GM23338 (cell line): ENCODE measurements around the gene NOS2. TPM values are rescaled to one million over a fixed set of nuclear protein-coding genes. Genes with fewer than 3 reads are reported as not detected.

Source experiments
- ATAC-seq: fragments of 200-7000 bp; cut with Tn5 transposase; 3 replicates; pipeline ENCODE4 v1.9.1; 2020
- DNase-seq: peaks from one replicate; pipeline ENCODE4 v3.0.0-alpha.2; 2015; ENCODE audit warnings: low spot score
- H2AFZ ChIP-seq: fragments of 200-600 bp; sonication (generic); 2 replicates; pipeline ENCODE4 v1.8.0; 2016; ENCODE audit warnings: antibody characterized with exemption, mild to moderate bottlenecking, moderate library complexity
- H3F3A ChIP-seq: fragments of 200-600 bp; sonication (generic); replicated peaks from 2 replicates; pipeline ENCODE4 v1.8.0; 2017; ENCODE audit warnings: antibody characterized with exemption, mixed run types, low read depth
- H3K27ac ChIP-seq: fragments of 200-600 bp; sonication (generic); 2 replicates; pipeline ENCODE4 v1.6.1; 2016; ENCODE audit warnings: low read depth
- H3K27me3 ChIP-seq: fragments of 200-600 bp; sonication (generic); 2 replicates; pipeline ENCODE4 v1.8.0; 2016; ENCODE audit warnings: mild to moderate bottlenecking, mixed run types, moderate library complexity; ENCODE audit not compliant: insufficient read depth
- H3K36me3 ChIP-seq: fragments of 200-600 bp; sonication (generic); 2 replicates; pipeline ENCODE4 v1.8.0; 2016; ENCODE audit warnings: mild to moderate bottlenecking; ENCODE audit not compliant: insufficient read depth
- H3K4me1 ChIP-seq: fragments of 200-600 bp; sonication (generic); 2 replicates; pipeline ENCODE4 v1.8.0; 2016; ENCODE audit warnings: mild to moderate bottlenecking, moderate library complexity; ENCODE audit not compliant: insufficient read depth
- H3K4me2 ChIP-seq: fragments of 200-600 bp; sonication (generic); 2 replicates; pipeline ENCODE4 v1.7.1; 2017; ENCODE audit warnings: mixed run types
- H3K4me3 ChIP-seq: fragments of 200-600 bp; sonication (generic); 2 replicates; pipeline ENCODE4 v1.6.1; 2016; ENCODE audit warnings: mixed run types
- H3K79me2 ChIP-seq: fragments of 200-600 bp; sonication (generic); replicated peaks from 2 replicates; pipeline ENCODE4 v1.8.0; 2017; ENCODE audit warnings: mild to moderate bottlenecking; ENCODE audit not compliant: insufficient read depth
- H3K9me2 ChIP-seq: fragments of 200-600 bp; sonication (generic); 2 replicates; pipeline ENCODE4 v1.8.0; 2017; ENCODE audit not compliant: insufficient read depth
- H4K20me1 ChIP-seq: fragments of 200-600 bp; sonication (generic); replicated peaks from 2 replicates; pipeline ENCODE4 v1.8.0; 2017; ENCODE audit warnings: mild to moderate bottlenecking; ENCODE audit not compliant: insufficient read depth
- H3K27ac Mint-ChIP-seq: 2 replicates; pipeline ENCODE4 v1.8.0; 2020; ENCODE audit warnings: inconsistent platforms, mild to moderate bottlenecking, moderate library complexity, mixed read lengths
- H3K27me3 Mint-ChIP-seq: 3 replicates; pipeline ENCODE4 v1.8.0; 2022; ENCODE audit warnings: low read depth, mild to moderate bottlenecking, moderate library complexity, mixed read lengths, inconsistent platforms; ENCODE audit not compliant: insufficient read depth, poor library complexity
- H3K36me3 Mint-ChIP-seq: 3 replicates; pipeline ENCODE4 v1.8.0; 2021; ENCODE audit warnings: low read depth, mild to moderate bottlenecking, inconsistent platforms, moderate library complexity, mixed read lengths
- H3K4me1 Mint-ChIP-seq: 3 replicates; pipeline ENCODE4 v1.8.0; 2020; ENCODE audit warnings: mild to moderate bottlenecking, inconsistent platforms, mixed read lengths
- H3K4me3 Mint-ChIP-seq: 3 replicates; pipeline ENCODE4 v1.8.0; 2021; ENCODE audit warnings: moderate library complexity, mild to moderate bottlenecking, inconsistent platforms, mixed read lengths
- H3K9me3 Mint-ChIP-seq: 3 replicates; pipeline ENCODE4 v1.8.0; 2020; ENCODE audit warnings: moderate library complexity, mild to moderate bottlenecking, inconsistent platforms, mixed read lengths
- CREB1 ChIP-seq: fragments of 250-450 bp; sonication (Bioruptor Pico); IDR thresholded peaks from 2 replicates; pipeline ENCODE4 v1.5.0; 2020; ENCODE audit warnings: low read depth, mild to moderate bottlenecking, moderate library complexity
- CTCF ChIP-seq, 2 experiments: fragments of 200-600 bp in 1 of 2; sonication (generic) in 1 of 2; conservative IDR thresholded peaks; 2 replicates each; pipeline versions ENCODE4 v1.5.1 to v1.6.1; 2016 to 2017; ENCODE audit warnings: antibody characterized with exemption in 2 of 2, low read depth in 2 of 2, mild to moderate bottlenecking in 2 of 2, moderate library complexity in 1 of 2
- ETS1 ChIP-seq: IDR thresholded peaks from 2 replicates; pipeline ENCODE4 v1.6.1; 2016; ENCODE audit warnings: antibody characterized with exemption
- EZH2 ChIP-seq: fragments of 200-600 bp; sonication (generic); IDR thresholded peaks from one replicate; pipeline ENCODE4 v1.8.0; 2017; ENCODE audit warnings: antibody characterized with exemption, mild to moderate bottlenecking, low read depth; ENCODE audit not compliant: unreplicated experiment
- EZH2phosphoT487 ChIP-seq: fragments of 200-600 bp; sonication (generic); IDR thresholded peaks from one replicate; pipeline ENCODE4 v1.8.1; 2018; ENCODE audit warnings: antibody characterized with exemption; ENCODE audit not compliant: unreplicated experiment
- JUNB ChIP-seq: IDR thresholded peaks from one replicate; pipeline ENCODE4 v1.6.1; 2016; ENCODE audit warnings: antibody characterized with exemption; ENCODE audit not compliant: unreplicated experiment
- NANOG ChIP-seq: IDR thresholded peaks from 2 replicates; pipeline ENCODE4 v1.6.1; 2016; ENCODE audit warnings: antibody characterized with exemption, borderline replicate concordance
- POLR2AphosphoS5 ChIP-seq: IDR thresholded peaks from 2 replicates; pipeline ENCODE4 v1.6.1; 2016; ENCODE audit warnings: antibody characterized with exemption, low read depth
- REST ChIP-seq: IDR thresholded peaks from one replicate; pipeline ENCODE4 v1.6.1; 2018; ENCODE audit warnings: antibody characterized with exemption; ENCODE audit not compliant: unreplicated experiment
- STAT1 ChIP-seq: IDR thresholded peaks from one replicate; pipeline ENCODE4 v1.6.1; 2016; ENCODE audit warnings: antibody characterized with exemption; ENCODE audit not compliant: unreplicated experiment
- ZNF114 ChIP-seq: fragments of 250-450 bp; sonication (Bioruptor Pico); IDR thresholded peaks from 2 replicates; pipeline ENCODE4 v1.5.0; 2020; ENCODE audit warnings: mild to moderate bottlenecking, moderate library complexity
- ZNF331 ChIP-seq: fragments of 250-450 bp; sonication (Bioruptor Pico); IDR thresholded peaks from 2 replicates; pipeline ENCODE4 v1.5.0; 2020; ENCODE audit warnings: low read depth, mild to moderate bottlenecking, moderate library complexity
- ZNF462 ChIP-seq: fragments of 250-450 bp; sonication (Bioruptor Pico); IDR thresholded peaks from 2 replicates; pipeline ENCODE4 v1.5.0; 2020; ENCODE audit warnings: mild to moderate bottlenecking, moderate library complexity
- polyA plus RNA-seq: library from polyadenylated mRNA; unstranded; fragments of >200 nt; fragmentation: Nextera tagmentation; extraction: Ambion mirVana; gene quantifications from 2 replicates; pipeline ENCODE4 v1.2.1, GENCODE V29; 2016
- total RNA-seq: library from RNA; depleted of rRNA; stranded (reverse); fragments of >200 nt; shearing (Covaris generic); gene quantifications from 2 replicates; pipeline ENCODE4 v1.2.3, GENCODE V29; 2014

The NOS2 gene
- total and polyA plus RNA-seq, 2 experiments from 2014 or later, result 0.44 to 2.7 TPM

- H3K27me3 Mint-ChIP-seq, result peaks cover 8% of the 10 kb centered on the region
Measured at GRCh38 chr17:27743281-27743885, 56.9 kb downstream of the NOS2 start.

More at GRCh38 chr17:27743281-27743885, 56.9 kb downstream of the NOS2 start:
- H3K27me3 ChIP-seq, result no peaks in the 10 kb centered on the region
- H3K9me2 ChIP-seq, result no peaks in the 10 kb centered on the region
- H3F3A ChIP-seq, result no peaks in the 10 kb centered on the region
- TF ChIP-seq EZH2phosphoT487 (no peak), NANOG (no peak), JUNB (no peak), ZNF114 (CRISPR knock-in tag) (no peak), CREB1 (CRISPR knock-in tag) (no peak), ZNF462 (CRISPR knock-in tag) (no peak), CTCF (conservative IDR thresholded peaks at IDR 0.05; ENCODE audit: low read depth in 2 of 2) (no peak), EZH2 (no peak), ZNF331 (no peak), STAT1 (no peak), REST (no peak), POLR2AphosphoS5 (no peak), ETS1 (no peak)
- Mint-ChIP-seq H3K4me3 (no peak overlapping the region), H3K36me3 (no peaks in the 10 kb centered on the region), H3K27ac (no peak overlapping the region), H3K4me1 (peaks cover 5% of the 10 kb centered on the region; the same call in 2 of the 3 replicates), H3K9me3 (peaks cover 3% of the 10 kb centered on the region; the same call in 2 of the 3 replicates)
- H3K79me2 ChIP-seq, result no peaks in the 10 kb centered on the region
- no peaks in the 10 kb centered on the region for H4K20me1 ChIP-seq
- no peak overlapping the region for H3K4me3 ChIP-seq
- no peak for ATAC-seq
- no peak for DNase-seq
- H3K4me1 ChIP-seq, result no peaks in the 10 kb centered on the region
- no peak overlapping the region for H2AFZ ChIP-seq
- H3K27ac ChIP-seq, result no peak overlapping the region
- H3K4me2 ChIP-seq, result no peak overlapping the region
- no peaks in the 10 kb centered on the region for H3K36me3 ChIP-seq
